ENCODE measurements around the gene GMPR2.

Gene GMPR2

DNA sequence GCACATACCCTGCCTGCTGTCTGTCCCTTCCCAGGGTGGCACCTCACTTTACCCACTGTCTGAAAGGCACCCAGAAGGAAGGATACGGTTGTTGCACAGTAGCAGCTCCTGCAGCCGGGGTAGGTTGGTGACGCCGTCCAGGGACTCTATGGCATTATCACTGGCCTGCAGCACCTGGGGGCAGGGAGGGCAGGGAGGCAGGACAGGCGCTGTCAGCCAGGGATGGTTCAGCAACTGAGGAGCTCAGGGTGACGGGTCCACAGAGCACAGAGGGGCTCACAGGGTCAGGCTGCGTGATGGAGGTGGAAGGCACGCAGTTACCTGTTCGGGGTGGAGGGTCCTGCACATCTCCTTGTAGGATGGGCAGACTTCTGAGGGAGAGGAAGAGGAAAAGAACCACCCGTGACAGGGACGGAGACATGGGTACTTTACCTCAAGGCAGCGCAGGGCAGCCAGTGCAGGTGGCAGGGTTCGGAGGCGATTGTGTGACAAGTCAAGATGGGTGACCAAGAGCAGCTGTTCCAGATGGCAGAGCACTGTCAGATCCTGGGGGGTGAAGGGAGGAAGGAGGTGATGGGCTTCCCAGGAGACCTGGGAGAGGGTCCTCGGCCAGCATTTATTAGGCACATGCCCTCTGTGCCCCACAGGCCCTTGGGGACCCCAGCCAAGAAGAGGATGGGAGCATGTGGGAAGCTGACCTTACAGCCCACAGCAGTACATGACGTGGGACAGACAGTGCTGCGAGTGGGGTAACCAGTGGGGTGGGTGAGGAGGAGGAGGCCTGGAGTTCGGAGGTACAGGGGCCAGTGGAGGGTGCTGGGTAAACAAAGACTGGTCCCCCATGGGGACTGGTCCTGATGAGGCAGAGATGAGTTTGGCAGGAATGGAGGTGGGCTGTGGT is 33.9 kb downstream of the GMPR2 start:
- DNase-seq (ENCODE audit: low read depth in 2 of 2, low spot score in 1 of 2) = no peak

DNA sequence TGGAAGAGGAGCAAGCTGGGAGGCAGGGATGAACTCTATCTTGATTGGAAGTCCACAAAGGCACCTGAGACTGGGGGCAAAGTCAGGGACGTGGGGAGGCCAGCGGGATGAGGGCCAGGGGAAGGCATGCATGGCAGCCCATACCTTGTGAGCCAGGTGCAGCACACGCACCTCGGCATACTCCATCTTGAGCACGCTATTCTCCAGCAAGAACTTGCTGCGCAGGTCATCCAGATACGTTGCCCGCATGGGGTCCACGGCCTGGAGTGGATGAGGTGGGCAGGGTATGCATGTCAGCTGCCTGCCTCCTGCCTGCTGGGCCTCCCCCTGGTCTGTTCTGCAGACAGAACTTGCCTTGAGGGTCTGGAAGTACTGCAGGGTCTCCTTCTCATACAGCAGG is 34.8 kb downstream of the GMPR2 start:
- DNase-seq (ENCODE audit: low read depth in 2 of 2, low spot score in 1 of 2) = no peak

DNA sequence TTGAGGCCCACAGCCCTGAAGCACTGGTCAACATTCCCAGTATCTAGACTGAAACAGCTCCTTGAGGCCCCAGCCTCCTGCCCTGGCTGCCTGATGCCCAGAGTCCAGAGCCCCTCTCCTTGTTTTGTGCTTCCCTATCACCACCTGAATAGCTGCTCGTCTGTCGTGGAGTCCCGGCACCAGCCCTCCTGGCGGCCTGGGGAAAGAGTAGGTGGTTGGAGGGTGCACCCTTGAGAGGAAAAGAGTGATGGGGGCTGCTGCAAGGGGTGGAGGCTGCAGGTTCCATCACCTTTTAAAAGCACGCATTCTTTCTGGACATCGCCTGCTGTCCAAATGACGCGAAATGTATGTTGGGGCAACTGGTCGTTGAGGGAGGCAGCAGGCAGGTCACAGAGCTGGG is 35.5 kb downstream of the GMPR2 start:
- no peak for DNase-seq (ENCODE audit: low read depth in 2 of 2, low spot score in 1 of 2)

DNA sequence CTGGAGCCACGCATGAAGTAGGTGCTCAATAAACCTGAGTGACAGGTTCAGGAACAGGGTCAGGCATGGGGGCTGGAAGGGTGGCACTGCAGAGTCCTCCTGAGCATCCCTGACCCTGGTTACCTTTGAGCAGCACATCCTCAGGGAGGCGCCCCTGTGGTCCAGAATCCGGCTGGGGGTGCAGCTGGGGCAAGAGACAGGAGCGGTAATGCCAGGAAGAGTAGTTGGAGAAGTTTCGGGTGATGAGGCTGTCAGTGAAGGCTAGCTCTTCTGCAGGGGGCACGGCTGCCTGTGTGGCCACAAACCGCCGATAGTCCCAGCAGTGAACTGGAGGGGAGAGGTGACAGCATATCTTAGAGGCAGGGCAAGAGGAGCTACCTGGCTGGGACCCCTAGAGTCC is 36.6 kb downstream of the GMPR2 start:
- DNase-seq (ENCODE audit: low read depth in 2 of 2, low spot score in 1 of 2) = no peak

DNA sequence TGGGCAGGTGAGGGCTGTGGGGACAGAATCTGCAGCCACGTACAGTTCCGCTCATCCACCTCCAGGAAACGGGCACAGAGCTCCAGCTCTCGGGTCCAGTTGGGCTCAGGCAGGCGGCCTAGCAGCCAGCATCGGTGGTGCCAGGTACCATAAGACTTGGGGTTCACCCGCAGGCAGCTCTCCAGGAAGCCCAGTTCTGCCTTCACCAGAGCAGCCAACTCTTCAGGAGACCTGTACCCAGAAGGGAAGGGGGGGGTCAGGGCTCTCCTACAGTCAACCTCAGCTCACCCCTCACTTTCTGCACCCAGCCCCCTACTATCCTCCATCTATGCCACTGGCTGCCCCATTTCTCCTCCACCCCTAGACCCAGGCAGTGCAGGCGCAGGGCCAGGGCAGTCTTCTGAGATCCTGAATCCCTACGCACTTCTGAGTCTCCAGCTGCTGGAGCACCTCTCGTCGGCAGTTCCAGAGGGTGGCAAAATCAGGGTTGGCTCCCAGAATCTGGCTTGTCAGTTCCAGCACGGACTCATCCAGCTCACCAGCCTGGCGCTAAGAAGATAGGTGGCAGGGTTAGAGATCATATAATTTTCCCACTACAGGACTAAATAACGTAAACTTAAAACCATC is 37.3 kb downstream of the GMPR2 start:
- DNase-seq (ENCODE audit: low read depth in 2 of 2, low spot score in 1 of 2) = no peak

DNA sequence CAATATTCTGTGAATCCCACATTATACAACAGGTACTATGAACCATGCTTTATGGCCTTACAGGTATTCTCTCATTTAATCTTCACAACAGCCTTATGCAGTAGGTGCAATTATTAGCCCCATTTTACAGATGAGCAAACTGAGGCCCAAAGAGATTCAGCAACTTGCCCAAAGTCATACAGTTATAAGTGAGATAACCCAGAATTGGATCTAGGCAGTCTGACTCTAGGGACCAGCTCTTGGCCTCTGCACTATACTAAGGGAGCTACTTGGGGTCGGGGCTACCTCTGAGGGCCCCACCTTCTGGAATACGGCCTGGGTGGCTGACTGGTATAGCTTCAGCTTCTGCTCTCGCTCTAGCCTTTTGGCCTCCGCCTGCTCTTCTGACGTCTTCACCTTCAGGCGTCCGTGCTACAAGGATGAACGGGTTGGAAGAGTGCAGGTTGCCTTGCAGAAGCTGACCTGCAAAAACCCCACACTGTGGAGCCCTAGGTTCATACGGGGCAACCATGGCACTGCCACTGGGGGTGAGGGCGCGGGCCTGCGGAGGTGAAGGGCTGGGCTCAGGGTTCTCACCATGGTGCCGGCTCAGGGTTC is 37.9 kb downstream of the GMPR2 start:
- DNase-seq (ENCODE audit: low read depth in 2 of 2, low spot score in 1 of 2) = no peak

DNA sequence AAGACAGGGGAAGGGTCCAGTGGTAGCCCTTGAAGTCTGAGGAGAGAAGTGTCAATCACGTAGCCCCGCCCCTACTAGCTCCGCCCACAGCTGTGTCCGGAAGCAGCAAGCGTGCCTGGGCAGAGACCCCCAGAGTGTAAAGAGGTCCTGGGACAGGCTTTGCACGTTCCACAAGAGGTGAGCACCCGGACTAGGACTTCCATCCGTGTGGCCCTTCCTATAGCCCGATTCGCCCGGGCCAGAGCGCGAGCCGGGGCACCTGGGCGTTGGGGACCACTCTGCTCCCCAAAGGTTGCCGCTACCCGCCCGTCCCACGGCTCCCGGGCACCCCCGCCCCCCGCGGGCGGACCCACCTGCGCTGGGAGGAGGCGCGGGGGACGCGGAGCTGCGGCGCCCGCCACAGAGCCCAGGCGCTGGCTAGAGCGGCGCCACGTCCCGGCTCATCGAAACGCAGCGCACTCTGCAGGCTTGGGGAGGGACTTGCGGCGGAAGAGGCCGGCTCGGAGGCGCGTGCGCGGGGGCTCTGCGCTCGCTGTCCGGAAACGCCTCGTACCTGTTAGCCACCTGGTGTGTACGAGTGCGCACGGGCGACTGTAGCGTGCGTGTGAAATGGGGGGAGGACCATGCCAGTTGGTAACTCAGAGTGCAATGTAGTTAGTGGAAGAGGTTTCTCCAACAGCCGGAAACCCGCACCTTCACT is 38.6 kb downstream of the GMPR2 start, which contains the start of gene RABGGTA:
Gene RABGGTA, minus strand, starts transcription at position 464 of the 700 bp plus-strand sequence. CDS start 482 bp downstream, outside the sequence.
- peak; percentile 75 to 82 for DNase-seq (ENCODE audit: low read depth in 2 of 2, low spot score in 1 of 2)

DNA sequence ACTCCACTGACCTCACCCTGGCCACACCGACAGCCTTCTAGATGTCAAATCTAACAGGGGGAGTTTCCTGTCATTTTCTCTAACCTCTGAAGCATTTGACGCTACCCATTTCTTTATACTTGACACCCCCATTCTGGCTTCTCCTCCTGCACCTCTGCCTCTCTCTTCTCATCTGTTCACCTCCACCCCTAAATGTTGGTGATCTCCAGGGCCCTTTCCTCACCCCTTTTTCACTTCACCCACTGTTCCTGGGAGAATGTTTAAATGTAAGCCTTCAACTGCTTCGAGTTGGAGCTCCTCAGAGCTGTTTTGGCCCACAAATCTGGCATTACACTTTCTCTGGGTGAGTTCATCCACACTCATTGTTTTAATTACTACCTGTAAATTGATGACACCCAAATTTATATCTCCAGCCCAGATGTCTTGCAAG is 39.1 kb downstream of the GMPR2 start:
- no peak for DNase-seq (ENCODE audit: low read depth in 2 of 2, low spot score in 1 of 2)

DNA sequence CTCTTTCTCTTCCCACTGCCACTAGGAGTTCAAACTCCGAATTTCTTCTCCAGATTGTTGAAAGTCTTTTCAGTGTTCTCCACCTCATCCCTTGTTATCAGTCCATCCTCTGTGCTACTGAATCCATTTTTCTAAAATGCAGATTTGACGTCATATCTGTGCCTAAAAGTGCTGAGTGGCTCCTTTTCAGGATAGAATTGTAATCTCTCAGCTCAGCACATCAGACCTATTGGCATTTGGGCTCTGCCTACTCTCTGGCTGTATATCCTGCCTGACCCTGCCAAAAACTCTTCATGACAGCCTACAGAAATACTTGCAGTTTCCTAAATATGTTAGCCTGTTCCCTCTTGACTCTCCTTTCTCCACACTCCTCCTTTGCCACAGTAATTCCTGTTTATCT is 39.7 kb downstream of the GMPR2 start:
- DNase-seq (ENCODE audit: low read depth in 2 of 2, low spot score in 1 of 2) = no peak

DNA sequence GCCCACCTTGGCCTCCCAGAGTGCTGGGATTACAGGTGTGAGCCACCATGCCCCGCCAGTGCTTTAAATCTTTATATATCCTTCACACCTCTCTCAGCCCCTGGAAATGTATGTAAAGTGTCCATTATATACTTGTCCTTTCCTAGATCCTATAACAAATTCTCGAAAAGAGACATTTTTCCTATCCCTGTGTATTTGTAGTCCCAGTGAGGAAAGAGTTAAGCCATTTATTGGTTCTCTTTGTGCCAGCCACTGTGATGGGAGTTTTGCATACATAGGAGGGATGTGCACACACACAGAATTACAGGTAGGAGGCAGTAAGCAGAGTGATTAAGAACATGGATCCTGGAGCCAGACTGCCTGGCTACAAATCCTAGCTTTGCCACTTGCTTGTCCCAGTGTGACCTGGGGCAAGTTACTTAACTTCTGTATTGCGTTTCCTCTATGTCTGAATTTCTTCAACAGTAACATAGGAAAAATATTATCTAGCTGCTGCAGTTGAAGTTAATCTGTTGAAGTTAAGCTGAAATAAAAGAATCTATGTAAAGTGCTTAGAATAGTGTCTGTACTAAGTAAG is 40.8 kb downstream of the GMPR2 start:
- DNase-seq (ENCODE audit: low read depth in 2 of 2, low spot score in 1 of 2) = no peak

DNA sequence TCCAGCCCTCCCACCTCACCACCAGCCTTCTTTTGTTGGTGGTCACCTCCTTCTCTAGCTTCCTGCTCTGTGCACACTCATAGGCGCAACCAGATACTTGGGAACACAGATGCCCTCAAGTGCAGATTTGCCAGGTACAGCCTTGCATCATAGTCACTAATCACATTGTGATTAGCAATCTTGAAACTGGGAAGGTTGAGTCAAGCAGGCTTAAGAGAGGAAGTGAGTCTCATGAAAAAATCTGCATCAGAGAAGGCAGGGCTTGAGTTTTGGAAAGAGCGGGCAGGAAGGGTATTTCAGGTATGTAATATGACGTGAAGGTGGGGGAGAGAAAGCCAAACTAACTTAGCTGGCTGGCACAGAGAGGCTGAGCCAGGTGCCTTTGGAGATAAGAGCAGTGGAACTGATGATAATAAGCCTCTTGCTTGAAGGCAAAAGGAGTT is 41.4 kb downstream of the GMPR2 start:
- DNase-seq (ENCODE audit: low read depth in 2 of 2, low spot score in 1 of 2) = no peak

DNA sequence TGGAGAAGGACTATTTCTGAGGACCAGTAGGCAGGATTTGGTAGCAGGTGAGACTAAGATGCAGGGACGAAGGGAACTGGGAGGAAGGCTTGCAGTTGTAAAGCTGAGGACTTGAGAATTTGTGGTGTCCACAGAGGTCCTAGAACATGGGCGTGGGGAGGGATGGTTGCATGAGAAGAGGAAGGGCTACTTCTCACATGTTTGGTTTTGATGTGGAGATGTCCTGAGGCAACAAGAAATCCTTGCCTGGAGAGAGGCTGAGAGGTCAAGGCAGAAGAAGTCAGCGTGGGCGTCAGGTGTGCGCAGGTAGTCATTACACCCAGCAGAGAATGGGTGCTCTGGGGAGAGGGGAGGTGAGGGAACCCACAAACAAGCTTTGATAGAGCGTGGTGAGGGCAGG is 44.3 kb downstream of the GMPR2 start:
- DNase-seq (ENCODE audit: low read depth in 2 of 2, low spot score in 1 of 2) = no peak

DNA sequence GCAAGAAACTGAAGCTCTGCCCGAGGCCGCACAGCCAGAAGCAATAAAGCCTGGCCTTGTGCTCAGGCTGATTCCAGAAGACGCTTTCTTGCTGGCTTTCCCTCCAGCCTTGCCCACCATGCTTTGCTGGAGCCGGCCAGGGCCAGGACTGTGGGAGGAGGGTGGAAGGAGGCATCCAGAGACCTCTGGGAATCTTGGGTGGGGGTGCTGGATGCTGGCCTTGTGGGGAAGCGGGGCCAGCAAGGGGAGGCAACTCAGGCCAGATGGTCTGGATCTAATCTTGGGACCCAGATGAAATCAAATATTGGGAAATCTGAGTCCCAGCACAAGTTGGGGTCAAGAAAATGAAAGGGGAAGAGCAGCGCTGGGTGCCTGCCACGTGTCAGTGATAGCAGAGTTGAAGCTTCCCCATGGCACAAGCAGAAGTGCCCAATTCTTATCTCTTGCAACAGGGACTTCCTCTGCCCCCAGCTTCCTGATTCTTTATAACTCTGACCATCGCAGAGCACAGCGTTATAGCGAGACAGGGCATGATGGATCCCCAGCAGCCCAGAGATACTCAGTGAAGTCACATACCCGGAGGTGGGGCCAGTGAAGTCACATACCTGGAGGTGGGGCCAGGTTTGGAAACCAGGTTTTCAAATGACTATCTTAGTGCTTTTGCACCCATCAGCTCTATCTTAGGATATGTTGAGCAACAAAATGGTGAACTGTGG is 45.0 kb downstream of the GMPR2 start:
- no peak for DNase-seq (ENCODE audit: low read depth in 2 of 2, low spot score in 1 of 2)

DNA sequence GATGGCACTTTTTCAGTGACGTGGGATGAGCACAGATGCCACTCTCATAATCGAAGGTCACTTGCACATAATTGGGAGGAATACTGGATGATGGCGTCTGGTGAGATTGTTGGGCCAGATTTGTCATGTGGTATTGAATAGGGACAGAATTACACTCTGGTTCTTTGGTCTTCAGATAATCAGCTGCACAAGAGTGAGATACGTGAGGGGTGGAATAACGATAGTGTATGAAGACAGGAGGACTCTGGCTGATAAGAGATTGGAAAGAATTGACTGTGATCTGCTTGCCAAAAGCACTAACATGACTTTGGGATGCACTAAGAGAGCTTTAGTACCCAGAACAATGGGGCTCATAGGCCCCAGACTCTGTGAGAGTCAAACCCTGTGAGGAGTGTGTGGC is 45.7 kb downstream of the GMPR2 start:
- no peak for DNase-seq (ENCODE audit: low read depth in 2 of 2, low spot score in 1 of 2)

DNA sequence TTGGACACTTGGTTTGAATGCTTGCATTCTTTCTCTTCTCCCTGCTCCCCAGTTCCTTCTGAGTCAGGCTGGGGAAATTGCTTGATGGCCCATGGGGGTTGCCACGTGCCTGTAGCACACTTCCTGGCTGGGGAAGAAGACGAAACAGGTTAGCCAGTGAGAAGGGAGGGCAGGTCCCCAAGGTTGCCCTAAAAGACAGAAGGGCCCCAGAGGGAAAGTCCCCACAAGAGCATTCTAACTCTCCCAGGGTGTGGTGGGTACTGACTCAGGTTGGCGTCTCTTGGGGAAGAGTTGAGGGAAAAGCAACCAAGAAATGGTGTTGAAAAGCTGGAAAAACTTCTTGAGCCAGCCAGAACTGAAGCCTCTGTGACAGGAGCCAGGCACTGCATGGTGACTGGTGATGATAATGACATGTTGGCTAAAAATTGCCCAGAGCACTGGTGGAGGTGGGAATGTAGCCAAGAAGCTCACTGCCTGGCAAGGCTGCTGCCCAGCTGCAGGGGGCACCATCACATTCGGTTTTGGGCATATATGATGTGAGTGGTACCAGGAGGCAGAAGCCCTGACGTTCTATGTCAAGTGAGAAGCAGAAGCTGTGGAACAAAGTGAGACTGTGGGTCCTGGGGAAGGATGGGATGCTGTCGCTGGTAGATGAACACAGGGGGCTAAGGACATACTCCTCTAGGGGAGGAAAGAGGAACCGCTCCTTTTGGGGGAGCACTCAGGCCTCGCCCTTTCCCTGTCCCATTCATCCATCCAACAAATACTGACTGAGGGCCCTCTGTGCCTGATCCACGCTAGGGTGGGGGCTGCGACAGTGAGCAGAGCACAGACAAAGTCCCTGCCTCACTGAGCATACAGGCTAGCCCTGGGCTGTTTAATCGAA is 46.8 kb downstream of the GMPR2 start:
- DNase-seq (ENCODE audit: low read depth in 2 of 2, low spot score in 1 of 2) = no peak

DNA sequence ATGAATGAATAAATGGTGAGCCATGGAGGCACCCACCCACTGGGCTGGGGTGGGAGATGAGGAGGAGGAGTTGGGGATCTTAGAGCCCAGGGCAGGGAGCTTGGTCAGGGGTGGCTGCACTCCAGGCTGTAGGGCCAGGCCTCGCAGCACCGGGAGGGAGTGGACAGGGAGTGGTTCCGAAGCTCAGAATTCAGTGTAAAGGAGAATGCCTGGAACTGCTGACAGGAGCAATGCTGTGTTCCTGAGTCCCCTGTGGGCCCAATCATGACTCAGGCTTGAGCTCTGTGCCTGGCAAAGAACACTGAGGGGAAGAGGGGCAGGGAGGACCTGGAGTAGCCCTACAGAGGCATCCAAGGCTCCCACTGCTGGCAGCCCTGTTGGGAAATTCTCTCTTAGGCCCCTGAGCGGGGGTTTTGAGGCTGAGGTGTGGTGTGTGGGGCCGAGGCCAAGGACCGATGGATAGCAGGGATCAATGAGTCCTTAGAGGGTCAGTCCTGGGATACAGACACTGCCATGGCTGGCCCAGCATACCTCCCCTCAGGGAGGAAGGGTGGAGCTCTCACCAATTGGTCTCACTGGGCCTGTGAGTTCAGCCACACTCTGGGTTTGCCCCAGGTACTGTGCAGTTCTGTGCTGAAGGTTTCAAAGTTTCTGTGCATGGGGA is 48.2 kb downstream of the GMPR2 start:
- DNase-seq (ENCODE audit: low read depth in 2 of 2, low spot score in 1 of 2) = no peak

DNA sequence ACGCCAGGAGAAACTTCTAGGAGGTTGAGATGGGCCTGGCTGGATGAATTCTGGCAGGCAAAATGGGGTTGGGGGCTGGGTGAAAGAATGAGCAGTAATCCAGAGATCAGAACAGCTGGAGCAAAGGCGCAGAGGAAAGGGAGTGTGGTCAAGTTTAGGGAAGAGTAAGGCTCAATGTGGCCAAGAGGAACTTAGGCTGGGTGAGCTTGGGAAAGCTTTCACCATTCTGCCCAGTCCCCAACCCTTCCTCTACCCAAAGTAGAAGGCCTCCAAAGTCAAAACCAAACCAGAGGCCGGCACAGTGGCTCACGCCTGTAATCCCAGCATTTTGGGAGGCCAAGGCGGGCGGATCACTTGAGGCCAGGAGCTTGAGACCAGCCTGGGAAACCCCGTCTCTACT is 48.9 kb downstream of the GMPR2 start:
- DNase-seq (ENCODE audit: low read depth in 2 of 2, low spot score in 1 of 2) = no peak

DNA sequence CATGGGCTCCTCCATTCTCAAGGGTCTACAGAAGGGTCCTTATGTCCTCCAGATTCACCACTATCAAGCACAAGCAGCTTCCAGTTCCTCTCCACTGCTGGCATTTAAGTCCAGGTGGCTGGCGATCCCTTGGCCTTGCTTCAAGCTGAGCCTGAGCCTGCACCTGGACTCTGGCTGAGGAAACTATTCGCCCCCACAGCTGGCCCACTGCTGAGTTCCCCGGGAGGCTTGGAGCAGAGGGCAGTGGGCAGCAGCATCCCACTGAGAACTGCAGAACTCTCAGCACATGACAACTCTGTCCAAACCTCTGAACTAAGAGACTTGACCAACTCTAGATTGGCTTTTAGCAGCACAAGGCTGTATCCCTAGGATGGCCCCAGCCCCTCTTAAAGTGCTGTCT is 50.0 kb downstream of the GMPR2 start:
- no peak for DNase-seq (ENCODE audit: low read depth in 2 of 2, low spot score in 1 of 2)
